Aorta (tissue), 5 donors: ENCODE data around the gene TRAF5. TPM values are rescaled to one million over a fixed set of nuclear protein-coding genes. Genes with fewer than 3 reads are reported as not detected.
A peak's percentile ranks its signal among the peaks of the same experiment; 100 is the strongest.
"Not testable (repeated sequence)": the region's sequence is repeated elsewhere in the genome, so short reads cannot be mapped to it uniquely, and the experiment has no call there.

Experiments used
- ATAC-seq: fragments of 200-7000 bp; cut with Tn5 transposase; one replicate; pipeline ENCODE4 v1.9.1; 2022; ENCODE audit warnings: moderate library complexity; ENCODE audit not compliant: low FRiP score
- DNase-seq, 2 donors: peaks; one replicate each; pipeline ENCODE4 v3.0.0-alpha.2; 2020
- H3K27ac ChIP-seq, 2 donors: one replicate each; pipeline ENCODE4 v1.5.1; 2013; ENCODE audit warnings: low read length in 2 of 2, mild to moderate bottlenecking in 2 of 2, moderate library complexity in 2 of 2, control low read depth in 1 of 2, inconsistent platforms in 1 of 2, low read depth in 1 of 2
- H3K27me3 ChIP-seq, 2 donors: one replicate each; pipeline ENCODE4 v1.6.1; 2013; ENCODE audit warnings: control low read depth in 1 of 2, low read length in 1 of 2, mild to moderate bottlenecking in 1 of 2, moderate library complexity in 1 of 2; ENCODE audit not compliant: insufficient read depth in 2 of 2, control insufficient read depth in 1 of 2
- H3K36me3 ChIP-seq, 2 donors: one replicate each; pipeline ENCODE4 v1.6.1; 2013; ENCODE audit warnings: control low read depth in 1 of 2, low read length in 1 of 2, mild to moderate bottlenecking in 1 of 2; ENCODE audit not compliant: insufficient read depth in 2 of 2, control insufficient read depth in 1 of 2
- H3K4me1 ChIP-seq, 2 donors: one replicate each; pipeline ENCODE4 v1.6.1; 2013; ENCODE audit warnings: low read length in 2 of 2, control low read depth in 1 of 2, mild to moderate bottlenecking in 1 of 2, moderate library complexity in 1 of 2; ENCODE audit not compliant: insufficient read depth in 2 of 2, control insufficient read depth in 1 of 2
- H3K4me3 ChIP-seq, 2 donors: one replicate each; pipeline ENCODE4 v1.5.1; 2013; ENCODE audit warnings: low read length in 2 of 2, control low read depth in 1 of 2, mild to moderate bottlenecking in 1 of 2
- H3K9me3 ChIP-seq: one replicate; pipeline ENCODE4 v1.6.1; 2013; ENCODE audit warnings: mild to moderate bottlenecking, low read length; ENCODE audit not compliant: control insufficient read depth
- WGBS, 2 donors: extraction: QIAGEN DNeasy Blood & Tissue Kit; methylation state at CpG; one replicate each; pipeline ENCODE4 v1.1.7; 2013; 5-methylcytosine and 5-hydroxymethylcytosine counted together
- intact Hi-C, 2 donors: fragments of 100-400 bp; cut with DNase I; formaldehyde crosslinking; loops; one replicate each; pipeline versions ENCODE4 v1.14.2 to v1.15.0; 2022
- polyA plus RNA-seq, 2 donors: library from polyadenylated mRNA; stranded (reverse); fragments of 200-250 nt; gene quantifications; one replicate each; pipeline ENCODE4 v1.2.3, GENCODE V29; 2013
- total RNA-seq, 2 donors: library from RNA; stranded (reverse); fragmentation: NEBNext Ultra II Directional; extraction: Animal tissue kit (Norgen Biotek cat#: 25700); gene quantifications; one replicate each; pipeline ENCODE4 v1.2.1, GENCODE V29; 2021
- donor health status: healthy with polysubstance abuse.
- donor health status: Bipolar disorder and iron deficiency.
- donor health status: DM: no; HTN: no; CAD: no.
- donor health status: DM: no; HTN: no; CAD: no.
- donor health status: DM: yes; HTN: yes; CAD: no.

The TRAF5 gene
- total and polyA plus RNA-seq, 4 donors = 9.0 to 59.5 (median 53.2) TPM

GRCh38 chr1:211406086-211406485, 79.5 kb downstream of the TRAF5 start:
- intact Hi-C loops, H3K4me3 ChIP-seq, H3K27ac ChIP-seq, DNase-seq, H3K36me3 ChIP-seq, ATAC-seq, H3K9me3 ChIP-seq, H3K4me1 ChIP-seq, H3K27me3 ChIP-seq: not testable (repeated sequence)
- WGBS, 2 donors = 89 to 96% methylated on average over 2 to 3 of the region's 3 CpGs

- H3K27me3 ChIP-seq, intact Hi-C loops, H3K27ac ChIP-seq, ATAC-seq, DNase-seq, H3K36me3 ChIP-seq, H3K4me3 ChIP-seq, H3K9me3 ChIP-seq, H3K4me1 ChIP-seq: not testable (repeated sequence)
- 92 to 93% methylated on average over 7 of the region's 7 CpGs for WGBS, 2 donors
These were observed 81.1 kb downstream of the TRAF5 start for GRCh38 chr1:211407749-211408148.

GRCh38 chr1:211411639-211412038, 85.0 kb downstream of the TRAF5 start:
- H3K4me3 ChIP-seq = no peak overlapping the region
- ATAC-seq = no peak
- no peak overlapping the region for H3K27ac ChIP-seq
- no peaks in the 10 kb centered on the region for H3K36me3 ChIP-seq
- no peaks in the 10 kb centered on the region for H3K27me3 ChIP-seq
- no peak for DNase-seq
- intact Hi-C loops = no loop called here
- whole genome bisulfite sequencing, 2 donors = 97 to 98% methylated on average over 3 of the region's 3 CpGs
- no peaks in the 10 kb centered on the region for H3K9me3 ChIP-seq
- no peaks in the 10 kb centered on the region for H3K4me1 ChIP-seq

GRCh38 chr1:211415700-211416099, 89.1 kb downstream of the TRAF5 start:
- ATAC-seq = no peak
- Histone ChIP-seq H3K9me3 (no peaks in the 10 kb centered on the region), H3K4me3 (no peak overlapping the region), H3K27me3 (no peaks in the 10 kb centered on the region), H3K4me1 (peaks cover 0 to 2% of the 10 kb centered on the region in 2 donors), H3K36me3 (no peaks in the 10 kb centered on the region), H3K27ac (no peak overlapping the region)
- no peak for DNase-seq
- intact Hi-C loops = no loop called here
- WGBS, 2 donors = 91 to 97% methylated on average over 2 of the region's 2 CpGs

GRCh38 chr1:211416246-211416627, 89.6 kb downstream of the TRAF5 start:
- H3K27ac ChIP-seq = peak overlapping the region in 1 of 2 donors; percentile 88
- H3K4me1 ChIP-seq, H3K9me3 ChIP-seq, H3K27me3 ChIP-seq, H3K36me3 ChIP-seq, intact Hi-C loops: not testable (repeated sequence)
- 6 to 7% methylated on average over 31 to 43 of the region's 43 CpGs for WGBS, 2 donors
- H3K4me3 ChIP-seq = peak overlapping the region; percentile 58 to 86
- ATAC-seq = peak; percentile 86
- DNase-seq = peak in 1 of 2 donors; percentile 76

GRCh38 chr1:211416628-211417323, 90.1 kb downstream of the TRAF5 start:
- intact Hi-C loops, H3K36me3 ChIP-seq, H3K4me1 ChIP-seq, H3K9me3 ChIP-seq, H3K27me3 ChIP-seq: not testable (repeated sequence)
- H3K4me3 ChIP-seq = peak overlapping the region; percentile 58 to 86
- DNase-seq = peak; percentile 65 to 90
- H3K27ac ChIP-seq = peak overlapping the region in 1 of 2 donors; percentile 88
- 9 to 15% methylated on average over 22 to 46 of the region's 46 CpGs for WGBS, 2 donors
- peak; percentile 73 for ATAC-seq

- DNase-seq (no peak), ATAC-seq (no peak)
- Histone ChIP-seq H3K27ac (no peak overlapping the region), H3K4me1 (peaks cover 0 to 2% of the 10 kb centered on the region in 2 donors), H3K4me3 (no peak overlapping the region), H3K27me3 (no peaks in the 10 kb centered on the region), H3K36me3 (no peaks in the 10 kb centered on the region), H3K9me3 (no peaks in the 10 kb centered on the region)
- 70 to 80% methylated on average over 2 of the region's 2 CpGs for WGBS, 2 donors
- intact Hi-C loops = no loop called here
These were observed 93.8 kb downstream of the TRAF5 start for GRCh38 chr1:211420389-211420788.

GRCh38 chr1:211420845-211421454, 94.3 kb downstream of the TRAF5 start:
- ATAC-seq (no peak), DNase-seq (no peak)
- intact Hi-C loops = no loop called here
- no peak overlapping the region for H3K4me3 ChIP-seq
- H3K4me1 ChIP-seq = peaks cover 0 to 2% of the 10 kb centered on the region in 2 donors
- no peaks in the 10 kb centered on the region for H3K27me3 ChIP-seq
- WGBS, 2 donors = 89% methylated on average over 2 of the region's 2 CpGs
- no peaks in the 10 kb centered on the region for H3K9me3 ChIP-seq
- H3K27ac ChIP-seq = no peak overlapping the region
- H3K36me3 ChIP-seq = no peaks in the 10 kb centered on the region

GRCh38 chr1:211424018-211424417, 97.4 kb downstream of the TRAF5 start:
- intact Hi-C loops = no loop called here
- H3K4me3 ChIP-seq = no peak overlapping the region
- ATAC-seq = no peak
- DNase-seq = no peak
- no peaks in the 10 kb centered on the region for H3K27me3 ChIP-seq
- no peak overlapping the region for H3K27ac ChIP-seq
- no peaks in the 10 kb centered on the region for H3K36me3 ChIP-seq
- H3K4me1 ChIP-seq = no peaks in the 10 kb centered on the region
- no peaks in the 10 kb centered on the region for H3K9me3 ChIP-seq
- WGBS, 2 donors = 94 to 98% methylated on average over 1 of the region's 1 CpG
